ENCODE measurements around the gene ADAM11.

- TF ChIP-seq, protein P1, sequence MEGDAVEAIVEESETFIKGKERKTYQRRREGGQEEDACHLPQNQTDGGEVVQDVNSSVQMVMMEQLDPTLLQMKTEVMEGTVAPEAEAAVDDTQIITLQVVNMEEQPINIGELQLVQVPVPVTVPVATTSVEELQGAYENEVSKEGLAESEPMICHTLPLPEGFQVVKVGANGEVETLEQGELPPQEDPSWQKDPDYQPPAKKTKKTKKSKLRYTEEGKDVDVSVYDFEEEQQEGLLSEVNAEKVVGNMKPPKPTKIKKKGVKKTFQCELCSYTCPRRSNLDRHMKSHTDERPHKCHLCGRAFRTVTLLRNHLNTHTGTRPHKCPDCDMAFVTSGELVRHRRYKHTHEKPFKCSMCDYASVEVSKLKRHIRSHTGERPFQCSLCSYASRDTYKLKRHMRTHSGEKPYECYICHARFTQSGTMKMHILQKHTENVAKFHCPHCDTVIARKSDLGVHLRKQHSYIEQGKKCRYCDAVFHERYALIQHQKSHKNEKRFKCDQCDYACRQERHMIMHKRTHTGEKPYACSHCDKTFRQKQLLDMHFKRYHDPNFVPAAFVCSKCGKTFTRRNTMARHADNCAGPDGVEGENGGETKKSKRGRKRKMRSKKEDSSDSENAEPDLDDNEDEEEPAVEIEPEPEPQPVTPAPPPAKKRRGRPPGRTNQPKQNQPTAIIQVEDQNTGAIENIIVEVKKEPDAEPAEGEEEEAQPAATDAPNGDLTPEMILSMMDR (conservative IDR thresholded peaks at IDR 0.05), result no peak
- TF ChIP-seq ZFX (IDR thresholded peaks at IDR 0.05), result no peak
Observed at GRCh38 chr17:44738214-44738906, 20.4 kb upstream of the ADAM11 start.

All from C4-2B (cell line).